Mononuclear cell (primary cell): ENCODE results near the gene SOHLH1. TPM values are rescaled to one million over a fixed set of nuclear protein-coding genes. Genes with fewer than 3 reads are reported as not detected.

ENCODE experiments used
- H3K27me3 ChIP-seq: 2 replicates; pipeline ENCODE4 v1.6.0; 2011; ENCODE audit warnings: low read length, control low read depth; ENCODE audit not compliant: insufficient read depth
- H3K4me1 ChIP-seq: 2 replicates; pipeline ENCODE4 v1.5.1; 2011; ENCODE audit warnings: mild to moderate bottlenecking, low read length, control low read depth; ENCODE audit not compliant: insufficient read depth
- H3K4me3 ChIP-seq: 2 replicates; pipeline ENCODE4 v1.5.1; 2011; ENCODE audit warnings: mild to moderate bottlenecking, low read length, moderate library complexity
- H3K9me3 ChIP-seq: 2 replicates; pipeline ENCODE4 v1.5.1; 2011; ENCODE audit warnings: low read depth, mild to moderate bottlenecking, control low read depth, low read length
- total RNA-seq: library from RNA; depleted of rRNA; stranded (reverse); fragments of >200 nt; gene quantifications from one replicate; pipeline ENCODE4 v1.2.3, GENCODE V29; 2012

Gene SOHLH1
- total RNA-seq, 1 donor, result not detected

- peaks cover 6% of the 10 kb centered on the region for H3K4me1 ChIP-seq
- H3K27me3 ChIP-seq, result no peaks in the 10 kb centered on the region
- no peaks in the 10 kb centered on the region for H3K9me3 ChIP-seq
- no peak overlapping the region for H3K4me3 ChIP-seq
Measured at GRCh38 chr9:135701067-135701958, 2.0 kb upstream of the SOHLH1 start.

- Histone ChIP-seq H3K4me3 (no peak overlapping the region), H3K9me3 (no peaks in the 10 kb centered on the region), H3K27me3 (no peaks in the 10 kb centered on the region), H3K4me1 (peaks cover 6% of the 10 kb centered on the region)
Measured at GRCh38 chr9:135700525-135700924, 1.2 kb upstream of the SOHLH1 start.

DNA sequence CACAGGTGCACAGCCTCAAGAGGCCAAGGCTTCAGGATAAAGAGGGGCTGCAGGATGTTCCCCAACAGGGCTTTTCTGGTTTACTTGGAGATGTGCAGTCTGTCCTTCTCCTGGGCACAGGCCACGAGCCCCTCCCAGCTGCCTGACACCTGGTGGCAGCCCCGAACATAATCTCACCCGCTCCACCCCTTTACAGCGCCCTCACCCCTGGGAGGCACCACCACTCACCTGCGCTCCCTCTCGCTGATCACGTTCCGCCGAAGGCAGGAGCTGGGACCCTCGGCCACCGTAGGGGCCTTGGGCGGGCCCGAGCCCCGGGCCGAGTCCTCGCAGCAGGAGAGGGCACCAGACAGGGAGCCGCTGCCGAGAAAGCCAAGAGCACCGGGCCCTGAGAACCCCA is 514 bp downstream of the SOHLH1 start:
- Histone ChIP-seq H3K9me3 (no peaks in the 10 kb centered on the region), H3K4me3 (no peak overlapping the region), H3K27me3 (no peaks in the 10 kb centered on the region), H3K4me1 (peaks cover 6% of the 10 kb centered on the region)

DNA sequence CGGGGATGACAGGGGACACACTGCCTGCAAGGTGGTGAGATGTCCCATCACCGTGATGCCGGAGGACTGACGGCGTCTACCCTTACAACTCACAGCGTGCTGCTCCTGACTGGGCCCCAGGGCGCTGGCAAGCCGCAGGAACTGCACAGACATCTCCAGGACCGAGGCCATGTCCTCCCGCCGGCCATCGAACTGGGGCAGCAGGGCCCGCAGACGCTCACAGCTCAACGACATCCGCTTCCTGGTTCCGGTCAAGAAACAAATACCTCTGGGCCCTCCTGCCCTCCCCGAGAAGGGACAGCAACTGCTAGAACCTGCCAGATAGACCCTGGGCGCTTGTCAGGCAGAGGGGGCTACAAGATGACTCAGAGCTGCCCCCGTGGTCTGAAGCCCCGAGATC is 1.0 kb downstream of the SOHLH1 start:
- Histone ChIP-seq H3K4me3 (no peak overlapping the region), H3K9me3 (no peaks in the 10 kb centered on the region), H3K27me3 (no peaks in the 10 kb centered on the region), H3K4me1 (peaks cover 6% of the 10 kb centered on the region)

GRCh38 chr9:135697226-135697625 is 2.1 kb downstream of the SOHLH1 start:
- Histone ChIP-seq H3K4me3 (no peak overlapping the region), H3K27me3 (no peaks in the 10 kb centered on the region), H3K9me3 (no peaks in the 10 kb centered on the region), H3K4me1 (peaks cover 6% of the 10 kb centered on the region)

DNA sequence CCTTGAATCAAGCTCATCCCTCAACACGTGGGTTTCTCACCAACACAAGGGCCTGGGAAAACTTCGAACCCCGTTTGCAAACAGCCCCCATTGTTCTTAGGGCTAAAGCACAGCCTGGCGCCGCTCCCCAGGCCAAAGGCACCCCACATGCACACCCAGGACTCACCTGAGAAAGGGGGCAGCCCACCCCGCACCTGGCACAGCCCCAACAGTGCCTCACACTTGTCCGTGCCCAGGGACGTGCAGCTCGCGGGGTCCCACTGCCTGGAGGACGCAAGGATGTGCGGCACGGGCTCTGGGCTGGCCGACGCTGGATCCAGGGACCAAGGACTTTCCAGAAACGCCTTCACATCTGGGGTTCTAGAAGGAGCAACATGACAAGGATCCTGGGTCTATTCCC is 2.8 kb downstream of the SOHLH1 start:
- Histone ChIP-seq H3K4me1 (no peaks in the 10 kb centered on the region), H3K27me3 (no peaks in the 10 kb centered on the region), H3K9me3 (no peaks in the 10 kb centered on the region), H3K4me3 (no peak overlapping the region)

DNA sequence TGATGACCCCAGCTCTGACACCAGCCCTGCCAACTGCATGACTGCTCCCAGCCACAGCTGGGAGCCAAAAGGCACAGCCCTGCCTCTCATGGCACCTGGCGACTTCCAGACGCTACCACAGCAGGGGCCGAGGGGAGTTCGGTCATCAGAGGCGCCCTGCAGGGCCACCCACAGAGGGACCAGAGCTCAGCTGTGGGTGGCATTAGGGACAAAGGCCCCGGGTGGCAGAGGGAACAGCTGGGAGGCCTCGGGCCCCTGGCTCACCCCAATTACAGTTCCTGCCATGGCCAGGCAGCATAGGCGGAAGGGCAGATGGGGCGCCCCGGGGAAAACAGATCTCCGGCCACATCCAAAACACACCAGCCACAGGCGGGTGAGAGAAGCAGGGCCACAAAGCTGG is 3.6 kb downstream of the SOHLH1 start:
- Histone ChIP-seq H3K4me3 (no peak overlapping the region), H3K9me3 (no peaks in the 10 kb centered on the region), H3K27me3 (no peaks in the 10 kb centered on the region), H3K4me1 (no peaks in the 10 kb centered on the region)

- Histone ChIP-seq H3K27me3 (no peaks in the 10 kb centered on the region), H3K9me3 (no peaks in the 10 kb centered on the region), H3K4me3 (no peak overlapping the region), H3K4me1 (no peaks in the 10 kb centered on the region)
Measured at GRCh38 chr9:135695036-135695435, 4.2 kb downstream of the SOHLH1 start.

DNA sequence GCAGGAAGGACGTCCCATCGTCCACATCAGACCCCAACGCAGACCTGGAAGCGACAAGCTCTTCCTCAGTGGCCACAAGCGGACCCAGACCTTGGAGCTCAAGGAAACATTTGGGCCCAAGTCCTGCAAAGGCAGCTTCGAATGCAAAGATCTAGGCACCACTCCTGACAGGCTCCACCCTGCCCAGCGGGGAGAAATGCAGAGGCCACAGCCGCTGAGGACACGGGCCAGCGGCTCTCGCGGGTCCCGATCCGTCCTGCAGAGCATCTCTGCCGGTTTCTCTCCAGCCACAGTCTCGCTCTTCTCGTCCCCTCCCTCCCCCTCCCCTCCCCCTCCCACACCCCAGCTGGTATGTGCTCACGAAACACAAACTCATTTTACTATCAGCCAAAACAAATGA is 4.9 kb downstream of the SOHLH1 start:
- H3K9me3 ChIP-seq, result no peaks in the 10 kb centered on the region
- no peak overlapping the region for H3K4me3 ChIP-seq
- no peaks in the 10 kb centered on the region for H3K27me3 ChIP-seq
- H3K4me1 ChIP-seq, result no peaks in the 10 kb centered on the region

DNA sequence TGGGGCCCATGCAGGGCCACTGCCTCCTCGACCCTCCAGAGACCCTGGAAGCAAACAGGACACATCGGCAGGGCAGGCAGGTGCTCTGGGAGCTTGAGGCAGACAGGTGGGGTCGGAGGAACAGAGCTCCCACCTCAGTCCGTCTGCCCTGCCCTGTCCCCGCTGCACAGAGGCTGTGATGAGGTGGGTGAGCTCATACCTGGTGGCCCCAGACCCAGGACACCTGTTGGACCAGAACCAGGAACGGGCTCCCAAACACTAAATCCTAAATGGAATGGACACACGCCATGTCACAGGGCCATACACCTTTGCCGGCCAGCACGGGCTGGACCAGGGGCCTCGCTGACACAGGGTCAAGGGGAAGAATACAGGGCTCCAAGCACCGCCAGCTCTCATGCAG is 5.5 kb downstream of the SOHLH1 start:
- Histone ChIP-seq H3K4me3 (no peak overlapping the region), H3K27me3 (no peaks in the 10 kb centered on the region), H3K4me1 (no peaks in the 10 kb centered on the region), H3K9me3 (no peaks in the 10 kb centered on the region)

DNA sequence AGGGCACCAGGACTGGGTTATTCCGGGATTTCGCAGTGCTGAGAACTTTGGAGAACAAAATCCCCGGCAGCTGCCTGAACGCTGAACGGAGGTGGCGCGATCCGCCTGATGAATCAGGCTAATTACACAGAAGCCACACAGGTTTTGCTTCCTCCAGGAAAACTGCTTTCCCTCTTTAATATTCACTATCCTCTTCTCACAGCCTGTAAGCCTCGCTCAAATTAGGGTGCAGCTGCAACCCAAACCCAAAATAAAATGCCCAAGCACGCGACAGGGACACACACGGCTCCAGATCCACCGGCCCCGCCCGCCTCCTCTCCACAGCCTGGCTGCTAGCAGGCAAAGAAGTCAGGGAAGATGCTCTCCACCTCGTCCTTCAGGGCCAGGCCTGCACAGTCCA is 6.0 kb downstream of the SOHLH1 start:
- H3K27me3 ChIP-seq, result no peaks in the 10 kb centered on the region
- no peak overlapping the region for H3K4me3 ChIP-seq
- H3K9me3 ChIP-seq, result no peaks in the 10 kb centered on the region
- no peaks in the 10 kb centered on the region for H3K4me1 ChIP-seq

DNA sequence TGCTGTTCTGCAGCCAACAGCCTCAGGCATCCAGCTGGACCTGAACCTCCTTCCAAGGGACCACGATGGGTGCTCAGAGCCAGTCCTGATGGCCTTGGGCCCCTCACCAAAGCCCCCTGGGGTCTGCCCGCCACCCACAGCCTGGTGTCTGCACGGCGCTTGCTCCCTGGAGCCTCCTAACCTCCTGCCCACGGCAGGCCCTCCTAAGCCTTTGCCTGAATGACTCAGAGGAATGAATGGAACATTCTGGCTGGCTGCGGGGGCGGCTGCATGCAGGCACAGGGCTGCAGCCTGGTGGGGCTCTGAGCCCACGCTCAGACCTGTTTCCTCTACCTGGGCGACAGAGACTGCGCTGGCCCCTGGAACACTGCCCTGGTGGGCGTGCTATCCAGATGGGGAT is 6.9 kb downstream of the SOHLH1 start:
- Histone ChIP-seq H3K4me3 (no peak overlapping the region), H3K27me3 (no peaks in the 10 kb centered on the region), H3K9me3 (no peaks in the 10 kb centered on the region), H3K4me1 (no peaks in the 10 kb centered on the region)

DNA sequence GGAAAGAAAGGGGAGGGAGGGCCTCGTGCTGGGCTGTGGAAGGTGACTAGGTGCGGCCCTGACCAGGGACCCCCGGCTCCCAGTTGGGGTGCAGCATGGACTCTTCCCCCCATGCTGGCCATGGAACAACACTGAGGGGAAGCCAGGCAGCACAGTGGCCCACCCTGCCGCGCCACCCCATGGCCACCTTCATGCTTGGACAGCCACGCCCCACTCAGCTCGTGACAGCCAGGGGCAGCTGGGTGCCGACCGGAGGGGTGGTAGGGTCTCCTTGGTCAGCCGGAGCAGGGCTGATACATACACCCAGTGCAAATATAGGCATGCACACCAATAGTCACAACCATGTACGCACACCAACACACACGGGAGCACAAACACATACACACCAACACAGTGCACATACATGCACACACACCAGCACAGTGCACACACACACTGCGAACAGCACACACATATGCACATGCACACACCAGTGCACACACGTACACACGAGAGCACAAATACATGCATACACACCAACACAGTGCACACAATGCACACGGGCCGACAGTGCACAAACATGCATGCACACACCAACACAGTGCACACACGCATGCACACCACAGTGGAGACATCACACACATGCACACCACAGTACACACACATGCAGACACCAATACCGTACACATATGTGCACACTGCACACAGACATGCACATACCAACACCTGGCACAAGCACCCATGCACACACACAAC is 8.3 kb downstream of the SOHLH1 start:
- H3K9me3 ChIP-seq, result no peaks in the 10 kb centered on the region
- no peaks in the 10 kb centered on the region for H3K27me3 ChIP-seq
- no peaks in the 10 kb centered on the region for H3K4me1 ChIP-seq
- H3K4me3 ChIP-seq, result no peak overlapping the region

GRCh38 chr9:135689011-135689410 is 10.3 kb downstream of the SOHLH1 start:
- Histone ChIP-seq H3K27me3 (no peaks in the 10 kb centered on the region), H3K9me3 (no peaks in the 10 kb centered on the region), H3K4me1 (no peaks in the 10 kb centered on the region), H3K4me3 (no peak overlapping the region)

DNA sequence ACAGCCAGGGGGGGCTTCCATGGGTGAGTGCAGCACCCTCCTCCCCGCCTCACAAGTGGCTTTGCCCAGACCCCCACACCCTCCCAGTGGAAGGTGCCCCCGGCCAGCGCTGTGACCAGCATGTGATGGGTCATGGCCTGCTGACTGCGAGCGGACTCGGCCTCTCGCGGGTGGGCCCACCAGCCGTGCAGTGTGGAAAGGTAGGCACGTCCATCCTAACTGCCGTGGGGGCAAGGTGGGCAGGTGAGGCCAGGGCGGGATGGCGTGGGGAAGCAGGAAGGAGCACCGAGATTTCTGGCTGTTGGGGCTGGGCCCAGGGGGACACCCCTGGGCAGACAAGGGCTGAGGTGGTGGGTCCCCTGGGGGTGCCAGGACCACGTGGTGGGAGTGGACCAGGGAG is 12.1 kb downstream of the SOHLH1 start:
- no peaks in the 10 kb centered on the region for H3K9me3 ChIP-seq
- H3K27me3 ChIP-seq, result no peaks in the 10 kb centered on the region
- no peak overlapping the region for H3K4me3 ChIP-seq
- no peaks in the 10 kb centered on the region for H3K4me1 ChIP-seq

- H3K4me3 ChIP-seq, result no peak overlapping the region
- no peaks in the 10 kb centered on the region for H3K9me3 ChIP-seq
- H3K27me3 ChIP-seq, result no peaks in the 10 kb centered on the region
- H3K4me1 ChIP-seq, result no peaks in the 10 kb centered on the region
Measured at GRCh38 chr9:135684691-135685090, 14.6 kb downstream of the SOHLH1 start.
